ENCODE results near the gene C16orf54.

- TF ChIP-seq POLR2A (IDR thresholded peaks at IDR 0.05; ENCODE audit: low read depth, low read length), result no peak
- no peak for TF ChIP-seq TAF1 (IDR thresholded peaks at IDR 0.05; ENCODE audit: low read depth, low read length)
- no peak for TF ChIP-seq POLR2AphosphoS5 (IDR thresholded peaks at IDR 0.05; ENCODE audit: low read depth, low read length)
- no peak for TF ChIP-seq SPI1 (IDR thresholded peaks at IDR 0.05; ENCODE audit: low read depth, low read length)
- no peak for TF ChIP-seq POU2F2 (IDR thresholded peaks at IDR 0.05; ENCODE audit: low read depth, low read length)
- TF ChIP-seq PAX5 (IDR thresholded peaks at IDR 0.05; ENCODE audit: insufficient read depth, low read length, severe bottlenecking), result no peak
These were observed 45.4 kb upstream of the C16orf54 start for GRCh38 chr16:29790949-29791844.

Measured in GM12891 (cell line).